ENCODE data around the gene LEFTY2.

DNA sequence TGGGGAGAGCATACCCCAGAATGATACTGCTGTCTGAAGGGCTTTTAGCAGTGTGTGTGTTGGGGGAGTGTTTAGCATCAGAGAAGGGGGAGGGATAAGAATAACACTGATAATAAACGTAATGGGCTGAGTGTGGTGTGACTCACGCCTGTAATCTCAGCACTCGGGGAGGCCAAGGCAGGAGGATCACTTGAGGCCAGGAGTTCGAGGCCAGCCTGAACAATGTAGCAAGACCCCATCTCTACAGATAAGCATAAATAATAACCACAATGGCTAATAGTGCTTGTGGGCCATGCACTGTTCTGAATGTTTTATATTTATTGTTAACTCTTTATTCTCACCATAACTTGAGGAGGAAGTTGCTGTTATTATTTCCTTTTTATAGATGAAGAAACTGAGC is 2.6 kb upstream of the LEFTY2 start:
- TF ChIP-seq CTCF (IDR thresholded peaks at IDR 0.05) (no peak), EZH2 (IDR thresholded peaks at IDR 0.05; ENCODE audit: borderline replicate concordance, insufficient read depth, low read depth, low read length, poor library complexity, severe bottlenecking) (no peak)
